K562 treated with DMSO at 1 percent for 12 hours (cell line): ENCODE measurements around the gene MS4A5. TPM values are rescaled to one million over a fixed set of nuclear protein-coding genes. Genes with fewer than 3 reads are reported as not detected.

ENCODE experiments used
- total RNA-seq: library from RNA; unstranded; fragments of 300-600 nt; gene quantifications from 2 replicates; pipeline ENCODE4 v1.2.3, GENCODE V29; 2022; ENCODE audit not compliant: insufficient read depth

The MS4A5 gene
- total RNA-seq: not detected in 2 replicates

GRCh38 chr11:60429272-60429671 is at the start of gene MS4A5:
Gene MS4A5, plus strand, starts transcription at chr11:60429572. Its CDS starts 103 bp downstream, at chr11:60429675.

DNA sequence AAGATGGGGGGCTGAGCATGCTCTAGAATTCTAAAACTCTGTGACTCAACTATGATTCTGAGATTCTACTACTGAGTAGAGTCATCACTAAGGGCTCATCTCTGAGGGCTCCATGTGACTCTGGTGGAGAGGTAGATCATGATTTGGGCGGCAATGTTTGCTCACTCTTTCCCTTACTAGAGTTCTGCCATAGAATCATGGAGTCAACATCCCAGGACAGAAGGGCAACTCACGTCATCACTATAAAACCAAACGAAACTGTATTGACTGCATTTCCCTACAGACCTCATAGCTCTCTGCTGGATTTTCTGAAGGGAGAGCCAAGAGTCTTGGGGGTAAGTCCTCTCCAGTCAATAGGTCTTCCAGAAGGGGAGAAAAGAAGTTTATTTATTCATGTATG is 33.0 kb upstream of the MS4A5 start, which contains the start of gene MS4A14:
Gene MS4A14 (plus strand): TSS at position 78 of the 400 bp plus-strand sequence. CDS start 120 bp downstream, at position 198.

GRCh38 chr11:60455531-60456042 is 26.2 kb downstream of the MS4A5 start, which contains the start of gene MS4A1:
Gene MS4A1, plus strand, starts transcription at chr11:60455847. Its CDS starts 6,528 bp downstream, at chr11:60462375.

DNA sequence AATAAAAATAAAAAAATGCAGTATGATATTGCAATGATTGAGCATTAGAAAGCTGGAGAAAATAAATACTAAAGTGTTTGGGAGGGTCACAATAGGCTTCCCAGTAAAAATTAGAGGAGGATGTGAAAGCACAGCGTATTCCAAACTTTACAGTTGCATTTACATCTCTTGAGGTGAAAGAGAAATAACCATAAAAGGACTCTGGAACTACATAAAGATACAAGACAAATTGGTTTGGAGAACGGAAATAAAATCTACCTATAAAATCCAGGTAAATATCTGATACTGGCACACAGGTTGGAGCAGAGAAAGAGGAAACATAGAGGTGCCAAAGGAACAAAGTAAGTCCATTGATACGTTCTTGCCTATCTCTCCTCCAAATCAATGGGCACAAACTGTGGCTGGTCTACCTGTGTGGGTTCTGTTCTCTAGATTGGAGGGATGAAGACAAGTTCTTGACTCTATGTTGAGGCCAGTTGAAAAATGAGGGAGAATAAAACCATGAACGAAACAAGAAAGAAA is 63.2 kb downstream of the MS4A5 start, which contains the start of gene MS4A12:
Gene MS4A12 (plus strand): TSS at position 291 of the 522 bp plus-strand sequence. CDS start 4,541 bp downstream, outside the sequence.

Other genes with a start within 250 kb of the MS4A5 start
- not detected in 2 replicates for gene MS4A6A, start 246.5 kb upstream of the MS4A5 start, total RNA-seq
- gene MS4A4E, start 186.4 kb upstream of the MS4A5 start, total RNA-seq: 0.72 TPM in 1 of 2 replicates, not detected in the other
- 1.9 TPM in 1 of 2 replicates, not detected in the other for gene MS4A4A, start 148.9 kb upstream of the MS4A5 start, total RNA-seq
- gene MS4A6E, start 102.3 kb upstream of the MS4A5 start, total RNA-seq: not detected in 2 replicates
- not detected in 2 replicates for gene MS4A7, start 51.0 kb upstream of the MS4A5 start, total RNA-seq
- not detected in 2 replicates for gene MS4A14, start 33.1 kb upstream of the MS4A5 start, total RNA-seq
- gene MS4A1, start 26.3 kb downstream of the MS4A5 start, total RNA-seq: not detected in 2 replicates
- not detected in 2 replicates for gene MS4A12, start 63.2 kb downstream of the MS4A5 start, total RNA-seq
- gene MS4A13, start 85.8 kb downstream of the MS4A5 start, total RNA-seq: not detected in 2 replicates